ENCODE results near the gene EPYC. TPM values are rescaled to one million over a fixed set of nuclear protein-coding genes. Genes with fewer than 3 reads are reported as not detected.

EPYC gene
- total and polyA plus RNA-seq, 4 donors = 0.05 to 0.31 TPM; not detected in 2

DNA sequence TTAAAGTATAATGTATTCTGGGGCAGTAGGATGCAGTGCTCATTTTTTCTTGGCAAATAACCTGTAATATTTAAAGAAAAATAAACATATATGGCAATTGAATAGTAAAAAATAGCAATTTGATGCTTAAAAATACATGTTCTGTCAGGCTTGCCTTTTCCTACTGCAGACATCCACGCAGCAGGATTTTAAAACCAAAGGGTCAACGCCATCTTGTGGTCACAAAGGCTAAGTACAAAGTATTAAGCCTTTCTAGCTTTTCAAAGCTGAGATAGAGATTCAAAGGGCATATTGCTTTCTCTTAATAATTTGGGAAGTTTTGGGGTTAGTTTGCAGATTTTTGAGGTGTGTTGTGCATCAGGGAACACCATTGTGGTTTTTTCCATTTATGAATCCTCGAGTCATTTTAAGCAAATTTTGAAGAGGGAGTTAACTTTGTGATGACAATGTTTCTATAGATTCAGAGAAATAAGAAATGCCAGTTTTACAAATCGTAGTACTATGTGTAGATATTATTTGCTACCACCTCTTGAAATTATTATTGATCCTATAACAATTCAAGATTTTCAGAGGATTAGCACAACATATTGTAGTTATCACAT is 45.1 kb downstream of the EPYC start:
- ATAC-seq (ENCODE audit: insufficient read depth, low FRiP score) = no peak

DNA sequence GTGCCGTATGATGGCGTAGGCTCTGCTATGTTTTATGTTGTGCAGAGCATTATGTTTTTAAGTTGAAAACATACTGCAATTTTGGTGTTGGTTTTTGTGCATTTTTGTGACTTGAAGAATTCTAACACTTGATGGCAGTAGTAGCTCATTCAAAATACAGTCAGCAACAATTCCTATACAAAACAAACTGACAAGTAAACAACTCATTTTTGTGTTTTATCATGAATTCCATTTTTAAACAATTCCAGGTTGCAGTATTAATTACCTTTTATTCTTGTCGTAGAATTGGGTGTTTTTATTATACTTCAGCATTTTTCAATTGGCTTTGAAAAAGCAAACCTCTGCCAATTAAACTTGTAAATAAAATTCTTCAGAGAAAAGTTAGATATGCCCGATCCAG is 45.7 kb downstream of the EPYC start:
- H3K36me3 ChIP-seq (ENCODE audit: control insufficient read depth in 4 of 4, insufficient read depth in 4 of 4, low read length in 4 of 4) = no peaks in the 10 kb centered on the region
- ATAC-seq (ENCODE audit: insufficient read depth, low FRiP score) = no peak
- peaks cover 0 to 10% (median 0%) of the 10 kb centered on the region in 5 donors for H3K4me1 ChIP-seq (ENCODE audit: control insufficient read depth in 5 of 5, insufficient read depth in 5 of 5, low read length in 5 of 5)
- 69 to 72% methylated on average over 4 of the region's 4 CpGs for WGBS, 2 donors
- H3K9ac ChIP-seq (ENCODE audit: insufficient read depth in 1 of 2, low read length in 2 of 2) = peak overlapping the region in 1 of 2 donors; percentile 30
- no peak overlapping the region for H3K4me3 ChIP-seq
- H3K27ac ChIP-seq (ENCODE audit: low read depth in 1 of 2, low read length in 1 of 2) = no peak overlapping the region
- H3K9me3 ChIP-seq (ENCODE audit: control insufficient read depth in 4 of 4, insufficient read depth in 3 of 4, low read length in 3 of 4) = no peaks in the 10 kb centered on the region
- H3K27me3 ChIP-seq (ENCODE audit: control insufficient read depth in 3 of 3, insufficient read depth in 3 of 3, low read length in 2 of 3) = no peaks in the 10 kb centered on the region
- peak in 2 of 3 donors; percentile 78 to 83 for DNase-seq
- TF ChIP-seq, protein P1, sequence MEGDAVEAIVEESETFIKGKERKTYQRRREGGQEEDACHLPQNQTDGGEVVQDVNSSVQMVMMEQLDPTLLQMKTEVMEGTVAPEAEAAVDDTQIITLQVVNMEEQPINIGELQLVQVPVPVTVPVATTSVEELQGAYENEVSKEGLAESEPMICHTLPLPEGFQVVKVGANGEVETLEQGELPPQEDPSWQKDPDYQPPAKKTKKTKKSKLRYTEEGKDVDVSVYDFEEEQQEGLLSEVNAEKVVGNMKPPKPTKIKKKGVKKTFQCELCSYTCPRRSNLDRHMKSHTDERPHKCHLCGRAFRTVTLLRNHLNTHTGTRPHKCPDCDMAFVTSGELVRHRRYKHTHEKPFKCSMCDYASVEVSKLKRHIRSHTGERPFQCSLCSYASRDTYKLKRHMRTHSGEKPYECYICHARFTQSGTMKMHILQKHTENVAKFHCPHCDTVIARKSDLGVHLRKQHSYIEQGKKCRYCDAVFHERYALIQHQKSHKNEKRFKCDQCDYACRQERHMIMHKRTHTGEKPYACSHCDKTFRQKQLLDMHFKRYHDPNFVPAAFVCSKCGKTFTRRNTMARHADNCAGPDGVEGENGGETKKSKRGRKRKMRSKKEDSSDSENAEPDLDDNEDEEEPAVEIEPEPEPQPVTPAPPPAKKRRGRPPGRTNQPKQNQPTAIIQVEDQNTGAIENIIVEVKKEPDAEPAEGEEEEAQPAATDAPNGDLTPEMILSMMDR (IDR thresholded peaks at IDR 0.05; ENCODE audit: control extremely low read depth, extremely low read depth) = no peak

More for the DNA sequence above, 45.1 kb downstream of the EPYC start:
- TF ChIP-seq, protein P1 (IDR thresholded peaks at IDR 0.05; ENCODE audit: control extremely low read depth, extremely low read depth) = peak; percentile 30
- Histone ChIP-seq H3K9me3 (ENCODE audit: control insufficient read depth in 4 of 4, insufficient read depth in 3 of 4, low read length in 3 of 4) (no peaks in the 10 kb centered on the region), H3K4me1 (ENCODE audit: control insufficient read depth in 5 of 5, insufficient read depth in 5 of 5, low read length in 5 of 5) (peaks cover 0 to 10% (median 0%) of the 10 kb centered on the region in 5 donors), H3K36me3 (ENCODE audit: control insufficient read depth in 4 of 4, insufficient read depth in 4 of 4, low read length in 4 of 4) (no peaks in the 10 kb centered on the region), H3K27me3 (ENCODE audit: control insufficient read depth in 3 of 3, insufficient read depth in 3 of 3, low read length in 2 of 3) (no peaks in the 10 kb centered on the region), H3K4me3 (no peak overlapping the region), H3K27ac (ENCODE audit: low read depth in 1 of 2, low read length in 1 of 2) (no peak overlapping the region), H3K9ac (ENCODE audit: insufficient read depth in 1 of 2, low read length in 2 of 2) (peak overlapping the region in 1 of 2 donors; percentile 53)
- 3 to 15% methylated on average over 4 of the region's 4 CpGs for WGBS, 2 donors
- DNase-seq = peak; percentile 43 to 90 (median 86)

DNA sequence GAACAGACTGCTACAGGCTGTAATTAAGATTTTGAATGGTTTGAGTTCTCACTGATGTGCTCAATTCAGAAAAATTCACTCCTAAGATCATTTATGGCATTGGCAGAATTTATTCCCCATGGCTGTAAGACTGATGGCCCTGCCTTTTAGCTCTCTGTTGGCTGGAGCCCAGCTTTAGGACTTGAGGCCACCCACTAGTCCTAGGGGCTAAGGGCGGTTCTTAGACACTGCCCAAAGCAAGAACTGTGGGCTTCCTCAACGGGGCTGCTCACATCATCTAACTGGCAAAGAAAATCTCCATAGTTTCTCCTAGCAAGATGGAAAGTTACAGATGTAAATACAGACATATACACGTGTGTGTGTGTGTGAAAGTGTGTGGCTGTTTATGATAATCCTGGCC is 46.4 kb downstream of the EPYC start:
- H3K36me3 ChIP-seq (ENCODE audit: control insufficient read depth in 4 of 4, insufficient read depth in 4 of 4, low read length in 4 of 4) = no peaks in the 10 kb centered on the region
- ATAC-seq (ENCODE audit: insufficient read depth, low FRiP score) (no peak), DNase-seq (no peak)
- 76 to 85% methylated on average over 3 of the region's 3 CpGs for WGBS, 2 donors
- TF ChIP-seq, protein P1 (IDR thresholded peaks at IDR 0.05; ENCODE audit: control extremely low read depth, extremely low read depth) = no peak
- H3K9ac ChIP-seq (ENCODE audit: insufficient read depth in 1 of 2, low read length in 2 of 2) = no peak overlapping the region
- no peaks in the 10 kb centered on the region for H3K27me3 ChIP-seq (ENCODE audit: control insufficient read depth in 3 of 3, insufficient read depth in 3 of 3, low read length in 2 of 3)
- no peak overlapping the region for H3K4me3 ChIP-seq
- H3K27ac ChIP-seq (ENCODE audit: low read depth in 1 of 2, low read length in 1 of 2) = no peak overlapping the region
- H3K4me1 ChIP-seq (ENCODE audit: control insufficient read depth in 5 of 5, insufficient read depth in 5 of 5, low read length in 5 of 5) = peaks cover 0 to 10% (median 0%) of the 10 kb centered on the region in 5 donors
- H3K9me3 ChIP-seq (ENCODE audit: control insufficient read depth in 4 of 4, insufficient read depth in 3 of 4, low read length in 3 of 4) = no peaks in the 10 kb centered on the region

DNA sequence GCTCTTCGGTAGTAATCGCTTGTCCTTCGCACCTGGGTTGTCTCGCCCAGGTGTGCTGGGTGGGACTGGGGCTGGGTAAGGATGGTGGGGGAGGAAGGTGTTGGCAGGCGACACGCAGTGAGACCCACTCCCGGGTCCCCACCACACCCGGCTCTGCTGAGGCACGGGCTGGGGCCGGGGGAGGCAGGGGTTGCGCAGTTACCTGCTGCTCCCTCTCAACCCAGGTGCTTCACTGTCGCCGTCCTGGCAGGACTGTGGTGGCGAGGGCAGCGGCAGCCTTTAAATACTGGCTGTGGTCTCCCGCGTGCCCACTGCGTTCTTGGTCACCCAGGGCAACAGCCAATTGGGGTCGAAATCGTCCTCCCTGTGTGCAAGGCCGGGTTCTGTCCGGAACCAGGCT is 49.9 kb downstream of the EPYC start, which contains the start of gene CCER1:
CCER1 (minus strand) TSS at position 256 of the 400 bp plus-strand sequence. CDS start 434 bp downstream, outside the sequence.
- ATAC-seq (ENCODE audit: insufficient read depth, low FRiP score) (no peak), DNase-seq (no peak)
- H3K27ac ChIP-seq (ENCODE audit: low read depth in 1 of 2, low read length in 1 of 2) = no peak within 1 kb of the TSS
- H3K4me1 ChIP-seq (ENCODE audit: control insufficient read depth in 5 of 5, insufficient read depth in 5 of 5, low read length in 5 of 5) = peaks cover 0 to 9% (median 0%) of the 10 kb centered on the region in 5 donors
- WGBS, 2 donors = 98% methylated on average over 22 of the region's 22 CpGs
- no peaks in the 10 kb centered on the region for H3K27me3 ChIP-seq (ENCODE audit: control insufficient read depth in 3 of 3, insufficient read depth in 3 of 3, low read length in 2 of 3)
- TF ChIP-seq, protein P1 (IDR thresholded peaks at IDR 0.05; ENCODE audit: control extremely low read depth, extremely low read depth) = no peak
- H3K9ac ChIP-seq (ENCODE audit: insufficient read depth in 1 of 2, low read length in 2 of 2) = no peak within 1 kb of the TSS
- H3K4me3 ChIP-seq = no peak within 1 kb of the TSS
- no peaks in the 10 kb centered on the region for H3K9me3 ChIP-seq (ENCODE audit: control insufficient read depth in 4 of 4, insufficient read depth in 3 of 4, low read length in 3 of 4)
- no peaks in the 10 kb centered on the region for H3K36me3 ChIP-seq (ENCODE audit: control insufficient read depth in 4 of 4, insufficient read depth in 4 of 4, low read length in 4 of 4)
